ENCODE results near the gene TPRN.

TPRN gene

GRCh38 chr9:137145731-137146526, 54.6 kb downstream of the TPRN start:
- H4K8ac ChIP-seq (ENCODE audit: low read length), result no peak overlapping the region
- H3K9ac ChIP-seq (ENCODE audit: low read length), result no peak overlapping the region
- H3K36me3 ChIP-seq (ENCODE audit: control insufficient read depth in 1 of 2, insufficient read depth in 2 of 2, low read depth in 1 of 2, low read length in 2 of 2), result no peaks in the 10 kb centered on the region
- no peaks in the 10 kb centered on the region for H3K79me1 ChIP-seq (replicated peaks; ENCODE audit: low read length, poor library complexity, severe bottlenecking)
- H3K23ac ChIP-seq (ENCODE audit: low read length in 2 of 2), result no peak overlapping the region
- 65% methylated on average over 48 of the region's 49 CpGs for WGBS
- no peak overlapping the region for H3K14ac ChIP-seq (ENCODE audit: low read length in 2 of 2)
- H2BK5ac ChIP-seq (ENCODE audit: low read depth, low read length, poor library complexity, severe bottlenecking), result no peak overlapping the region
- peaks cover 26 to 58% of the 10 kb centered on the region in 2 experiments for H3K27me3 ChIP-seq (ENCODE audit: control insufficient read depth in 1 of 2, insufficient read depth in 1 of 2, low read length in 2 of 2)
- H3K4me1 ChIP-seq (ENCODE audit: control insufficient read depth, insufficient read depth, low read depth, low read length), result peaks cover 8% of the 10 kb centered on the region
- H3K4ac ChIP-seq (ENCODE audit: low read depth in 1 of 2, low read length in 2 of 2), result no peak overlapping the region
- no peak overlapping the region for H2AFZ ChIP-seq (ENCODE audit: low read depth, low read length)
- H2BK15ac ChIP-seq (ENCODE audit: low read depth, poor library complexity, severe bottlenecking), result no peak overlapping the region
- no peak overlapping the region for H3K4me3 ChIP-seq (ENCODE audit: insufficient read depth in 1 of 2, low read depth in 1 of 2, low read length in 2 of 2)
- no peak overlapping the region for H2BK12ac ChIP-seq (ENCODE audit: low read length in 2 of 2)
- no peak overlapping the region for H3K4me2 ChIP-seq (ENCODE audit: low read length, poor library complexity, severe bottlenecking)
- DNase-seq, result no peak
- no peak overlapping the region for H3K27ac ChIP-seq (ENCODE audit: low read length, poor library complexity, severe bottlenecking)
- H2BK120ac ChIP-seq (ENCODE audit: low read depth, low read length), result no peak overlapping the region
- H3K9me3 ChIP-seq (ENCODE audit: control insufficient read depth, low read length), result no peaks in the 10 kb centered on the region
- no peak overlapping the region for H4K91ac ChIP-seq (ENCODE audit: low read length)
- no peak overlapping the region for H2AK5ac ChIP-seq (ENCODE audit: low read length, severe bottlenecking)
- H3K18ac ChIP-seq (ENCODE audit: low read depth in 1 of 2, low read length in 2 of 2), result no peak overlapping the region

- Histone ChIP-seq H4K8ac (ENCODE audit: low read length) (no peak overlapping the region), H3K4ac (ENCODE audit: low read depth in 1 of 2, low read length in 2 of 2) (no peak overlapping the region), H2BK120ac (ENCODE audit: low read depth, low read length) (no peak overlapping the region), H2BK15ac (ENCODE audit: low read depth, poor library complexity, severe bottlenecking) (no peak overlapping the region), H3K4me1 (ENCODE audit: control insufficient read depth, insufficient read depth, low read depth, low read length) (peaks cover 14% of the 10 kb centered on the region), H3K79me1 (replicated peaks; ENCODE audit: low read length, poor library complexity, severe bottlenecking) (no peaks in the 10 kb centered on the region), H2BK12ac (ENCODE audit: low read length in 2 of 2) (no peak overlapping the region), H3K27ac (ENCODE audit: low read length, poor library complexity, severe bottlenecking) (no peak overlapping the region), H3K9ac (ENCODE audit: low read length) (no peak overlapping the region), H3K4me3 (ENCODE audit: insufficient read depth in 1 of 2, low read depth in 1 of 2, low read length in 2 of 2) (no peak overlapping the region), H3K4me2 (ENCODE audit: low read length, poor library complexity, severe bottlenecking) (no peak overlapping the region), H2BK5ac (ENCODE audit: low read depth, low read length, poor library complexity, severe bottlenecking) (no peak overlapping the region), H4K91ac (ENCODE audit: low read length) (no peak overlapping the region), H3K23ac (ENCODE audit: low read length in 2 of 2) (no peak overlapping the region), H3K27me3 (ENCODE audit: control insufficient read depth in 1 of 2, insufficient read depth in 1 of 2, low read length in 2 of 2) (peaks cover 47 to 66% of the 10 kb centered on the region in 2 experiments), H2AFZ (ENCODE audit: low read depth, low read length) (no peak overlapping the region), H2AK5ac (ENCODE audit: low read length, severe bottlenecking) (no peak overlapping the region), H3K18ac (ENCODE audit: low read depth in 1 of 2, low read length in 2 of 2) (no peak overlapping the region), H3K36me3 (ENCODE audit: control insufficient read depth in 1 of 2, insufficient read depth in 2 of 2, low read depth in 1 of 2, low read length in 2 of 2) (peaks cover 0 to 8% of the 10 kb centered on the region in 2 experiments), H3K9me3 (ENCODE audit: control insufficient read depth, low read length) (no peaks in the 10 kb centered on the region), H3K14ac (ENCODE audit: low read length in 2 of 2) (no peak overlapping the region)
- DNase-seq, result no peak
- 82% methylated on average over 4 of the region's 4 CpGs for WGBS
Observed at GRCh38 chr9:137143459-137143858, 57.1 kb downstream of the TPRN start.

- H3K36me3 ChIP-seq (ENCODE audit: control insufficient read depth in 1 of 2, insufficient read depth in 2 of 2, low read depth in 1 of 2, low read length in 2 of 2), result peaks cover 0 to 8% of the 10 kb centered on the region in 2 experiments
- H2BK120ac ChIP-seq (ENCODE audit: low read depth, low read length), result no peak overlapping the region
- no peak overlapping the region for H3K4me3 ChIP-seq (ENCODE audit: insufficient read depth in 1 of 2, low read depth in 1 of 2, low read length in 2 of 2)
- no peak overlapping the region for H4K8ac ChIP-seq (ENCODE audit: low read length)
- H3K9ac ChIP-seq (ENCODE audit: low read length), result no peak overlapping the region
- H3K79me1 ChIP-seq (replicated peaks; ENCODE audit: low read length, poor library complexity, severe bottlenecking), result no peaks in the 10 kb centered on the region
- H3K14ac ChIP-seq (ENCODE audit: low read length in 2 of 2), result no peak overlapping the region
- H3K4me2 ChIP-seq (ENCODE audit: low read length, poor library complexity, severe bottlenecking), result no peak overlapping the region
- H3K27ac ChIP-seq (ENCODE audit: low read length, poor library complexity, severe bottlenecking), result no peak overlapping the region
- H3K18ac ChIP-seq (ENCODE audit: low read depth in 1 of 2, low read length in 2 of 2), result no peak overlapping the region
- H2AK5ac ChIP-seq (ENCODE audit: low read length, severe bottlenecking), result no peak overlapping the region
- no peak overlapping the region for H4K91ac ChIP-seq (ENCODE audit: low read length)
- H3K27me3 ChIP-seq (ENCODE audit: control insufficient read depth in 1 of 2, insufficient read depth in 1 of 2, low read length in 2 of 2), result peaks cover 59 to 69% of the 10 kb centered on the region in 2 experiments
- no peak overlapping the region for H3K4ac ChIP-seq (ENCODE audit: low read depth in 1 of 2, low read length in 2 of 2)
- 73% methylated on average over 24 of the region's 24 CpGs for WGBS
- DNase-seq, result no peak
- no peak overlapping the region for H3K23ac ChIP-seq (ENCODE audit: low read length in 2 of 2)
- no peak overlapping the region for H2BK12ac ChIP-seq (ENCODE audit: low read length in 2 of 2)
- no peak overlapping the region for H2BK5ac ChIP-seq (ENCODE audit: low read depth, low read length, poor library complexity, severe bottlenecking)
- H3K4me1 ChIP-seq (ENCODE audit: control insufficient read depth, insufficient read depth, low read depth, low read length), result peaks cover 12% of the 10 kb centered on the region
- no peak overlapping the region for H2AFZ ChIP-seq (ENCODE audit: low read depth, low read length)
- no peak overlapping the region for H2BK15ac ChIP-seq (ENCODE audit: low read depth, poor library complexity, severe bottlenecking)
- no peaks in the 10 kb centered on the region for H3K9me3 ChIP-seq (ENCODE audit: control insufficient read depth, low read length)
Observed at GRCh38 chr9:137141976-137142936, 58.3 kb downstream of the TPRN start.
